GM12878 (cell line): ENCODE data around the gene LAMA5. TPM values are rescaled to one million over a fixed set of nuclear protein-coding genes. Genes with fewer than 3 reads are reported as not detected.
A peak's percentile ranks its signal among the peaks of the same experiment; 100 is the strongest.

Experiments used
- ATAC-seq: fragments of 200-7000 bp; cut with Tn5 transposase; 3 replicates; pipeline ENCODE4 v1.9.1; 2020; ENCODE audit warnings: mild to moderate bottlenecking, moderate library complexity
- BruUV-seq: library from RNA; stranded (reverse); fragments of 400-500 nt; replicated peaks from 2 replicates; lab custom pipeline; 2021; lab: Mats Ljungman, UMichigan
- CTCF ChIA-PET: fragments of 300-600 bp; sonication (Branson Sonifier 250); formaldehyde crosslinking; extraction: SDS; loops from one replicate; lab custom pipeline; 2021; ENCODE audit warnings: inconsistent platforms; lab: Yijun Ruan, JAX
- POLR2A ChIA-PET: fragments of 350-600 bp; formaldehyde crosslinking; extraction: SDS; loops from one replicate; lab custom pipeline; 2021; ENCODE audit warnings: inconsistent platforms; lab: Charles Lee
- RAD21 ChIA-PET: fragments of 300-600 bp; sonication (Branson Sonifier 250); formaldehyde crosslinking; loops from one replicate; lab custom pipeline; 2023; ENCODE audit warnings: antibody characterized with exemption; ENCODE audit not compliant: unreplicated experiment; lab: Charles Lee
- SMC1A ChIA-PET: fragments of 300-600 bp; sonication (Branson Sonifier 250); formaldehyde crosslinking; loops from one replicate; lab custom pipeline; 2023; ENCODE audit not compliant: unreplicated experiment, uncharacterized antibody; lab: Charles Lee
- DNase-seq: peaks from one replicate; pipeline ENCODE4 v3.0.0-alpha.2; 2011; ENCODE audit warnings: low read depth, low spot score
- FAIRE-seq: peaks from 3 replicates; lab custom pipeline; 2011; peaks lifted over from hg19 to GRCh38; lab: Jason Lieb, UNC
- H2AFZ ChIP-seq: 2 replicates; pipeline ENCODE4 v1.6.0; 2011; ENCODE audit warnings: low read depth, low read length, control low read depth; ENCODE audit not compliant: control insufficient read depth
- H3K27ac ChIP-seq: 2 replicates; pipeline ENCODE4 v1.5.1; 2011; ENCODE audit warnings: control low read depth; ENCODE audit not compliant: control insufficient read depth, insufficient read depth
- H3K27me3 ChIP-seq, 2 experiments: replicated peaks in 1 of 2; 2 replicates each; pipeline versions ENCODE4 v1.6.0 to v1.6.1; 2011; ENCODE audit warnings: low read length in 1 of 2; ENCODE audit not compliant: control insufficient read depth in 2 of 2, insufficient read depth in 2 of 2
- H3K36me3 ChIP-seq, 2 experiments: 2 replicates each; pipeline ENCODE4 v1.5.1; 2011; ENCODE audit warnings: low read length in 1 of 2; ENCODE audit not compliant: control insufficient read depth in 2 of 2, insufficient read depth in 2 of 2
- H3K4me1 ChIP-seq: 2 replicates; pipeline ENCODE4 v1.6.1; 2011; ENCODE audit warnings: mild to moderate bottlenecking, low read length, moderate library complexity, mixed read lengths; ENCODE audit not compliant: control insufficient read depth, insufficient read depth
- H3K4me2 ChIP-seq: 2 replicates; pipeline ENCODE4 v1.6.0; 2011; ENCODE audit warnings: control low read depth; ENCODE audit not compliant: control insufficient read depth, insufficient read depth
- H3K4me3 ChIP-seq: fragments of 200-600 bp; sonication (generic); 2 replicates; pipeline ENCODE4 v1.5.1; 2016
- H3K79me2 ChIP-seq: 2 replicates; pipeline ENCODE4 v1.6.0; 2011; ENCODE audit warnings: low read length; ENCODE audit not compliant: control insufficient read depth, insufficient read depth
- H3K9ac ChIP-seq: 2 replicates; pipeline ENCODE4 v1.8.0; 2011; ENCODE audit warnings: low read length, control low read depth, mixed read lengths; ENCODE audit not compliant: control insufficient read depth, insufficient read depth
- H3K9me3 ChIP-seq: replicated peaks from 3 replicates; pipeline ENCODE4 v1.5.1; 2011; ENCODE audit warnings: mild to moderate bottlenecking, low read length; ENCODE audit not compliant: control insufficient read depth, insufficient read depth
- H4K20me1 ChIP-seq: 2 replicates; pipeline ENCODE4 v1.6.0; 2011; ENCODE audit not compliant: control insufficient read depth, insufficient read depth
- BHLHE40 ChIP-seq, 2 experiments: fragments of 450-650 bp in 1 of 2; IDR thresholded peaks; 2 replicates each; pipeline ENCODE4 v1.6.1; 2011 to 2017; ENCODE audit warnings: low read depth in 2 of 2, borderline replicate concordance in 1 of 2, improper control_type of control experiment in 1 of 2, low read length in 1 of 2, mild to moderate bottlenecking in 1 of 2
- BRCA1 ChIP-seq: IDR thresholded peaks from 2 replicates; pipeline ENCODE4 v1.6.1; 2011; ENCODE audit warnings: low read depth, low read length, improper control_type of control experiment
- EGR1 ChIP-seq, 2 experiments: IDR thresholded peaks; 1 replicate in 1 of 2; 2 replicates in 1 of 2; pipeline ENCODE4 v1.6.1; 2011 to 2012; ENCODE audit warnings: low read depth in 2 of 2, low read length in 2 of 2, borderline replicate concordance in 1 of 2, mild to moderate bottlenecking in 1 of 2, moderate library complexity in 1 of 2
- HCFC1 ChIP-seq: fragments of 150-350 bp; IDR thresholded peaks from 2 replicates; pipeline ENCODE4 v1.6.1; 2014; ENCODE audit warnings: low read length
- MEF2B ChIP-seq: fragments of 450-650 bp; IDR thresholded peaks from 2 replicates; pipeline ENCODE4 v1.6.1; 2018; ENCODE audit warnings: mild to moderate bottlenecking, moderate library complexity; ENCODE audit not compliant: partially characterized antibody, poor library complexity, severe bottlenecking
- NR2C1 ChIP-seq: fragments of 450-650 bp; IDR thresholded peaks from 2 replicates; pipeline ENCODE4 v1.6.1; 2017; ENCODE audit warnings: antibody characterized with exemption, mild to moderate bottlenecking, moderate library complexity
- POU2F2 ChIP-seq: IDR thresholded peaks from 3 replicates; pipeline ENCODE4 v1.6.1; 2011; ENCODE audit warnings: low read depth, mild to moderate bottlenecking, low read length, borderline replicate concordance
- TCF3 ChIP-seq: IDR thresholded peaks from 2 replicates; pipeline ENCODE4 v1.6.1; 2012; ENCODE audit warnings: low read depth, mild to moderate bottlenecking, low read length, borderline replicate concordance; ENCODE audit not compliant: insufficient read depth
- TCF7 ChIP-seq: IDR thresholded peaks from 2 replicates; pipeline ENCODE4 v1.6.1; 2014; ENCODE audit warnings: antibody characterized with exemption, borderline replicate concordance
- WGBS: methylation state at CpG from one replicate; pipeline ENCODE4 v1.1.6; 2016; ENCODE audit warnings: low lambda C conversion rate; ENCODE audit not compliant: insufficient replicate concordance, insufficient coverage; ENCODE audit errors: missing lambda C conversion rate; 5-methylcytosine and 5-hydroxymethylcytosine counted together
- in situ Hi-C: fragments of 300-500 bp; cut with MboI; formaldehyde crosslinking; loops from 9 replicates; pipeline ENCODE4 v1.14.3; 2018; ENCODE audit warnings: mixed read lengths
- intact Hi-C: fragments of 100-400 bp; cut with micrococcal nuclease; formaldehyde crosslinking; loops from one replicate; pipeline ENCODE4 v1.14.2; 2022; ENCODE audit not compliant: unreplicated experiment
- polyA plus RNA-seq, 11 experiments: library from polyadenylated mRNA; depleted of rRNA in 4 of 11; unstranded in 6 of 11; stranded (reverse) in 5 of 11; fragments of >200 nt; fragmentation: Nextera tagmentation in 4 of 11; fragmentation: Illumina TruSeq in 1 of 11; extraction: Ambion mirVana in 4 of 11; extraction: Trizol in 1 of 11; gene quantifications; 1 replicate in 1 of 11; 2 replicates in 10 of 11; pipeline versions ENCODE4 v1.2.1 to v1.2.3, GENCODE V29; 2011 to 2016; ENCODE audit warnings: inconsistent platforms in 2 of 11, missing spikeins in 2 of 11, low read depth in 1 of 11
- total RNA-seq, 4 experiments: library from RNA; depleted of rRNA in 3 of 4; stranded (reverse); fragments of >200 nt in 3 of 4; fragmentation: Illumina TruSeq in 1 of 4; extraction: Trizol in 1 of 4; gene quantifications; 2 replicates each; pipeline versions ENCODE4 v1.2.1 to v1.2.3, GENCODE V29; 2013 to 2021
- TF ChIP-seq, protein P1 (sequence below): fragments of 450-650 bp; IDR thresholded peaks from 2 replicates; pipeline ENCODE4 v1.6.1; 2016; ENCODE audit warnings: mild to moderate bottlenecking
- TF ChIP-seq, protein P2 (sequence below): fragments of 450-650 bp; IDR thresholded peaks from 2 replicates; pipeline ENCODE4 v1.6.1; 2017; ENCODE audit warnings: mild to moderate bottlenecking, moderate library complexity

The LAMA5 gene
- total and polyA plus RNA-seq, 10 of the 15 experiments (the other 5 are each of a cell fraction or from before 2014, with no cell fraction given): 0.09 to 3.1 (median 1.6) TPM; not detected in 3

DNA sequence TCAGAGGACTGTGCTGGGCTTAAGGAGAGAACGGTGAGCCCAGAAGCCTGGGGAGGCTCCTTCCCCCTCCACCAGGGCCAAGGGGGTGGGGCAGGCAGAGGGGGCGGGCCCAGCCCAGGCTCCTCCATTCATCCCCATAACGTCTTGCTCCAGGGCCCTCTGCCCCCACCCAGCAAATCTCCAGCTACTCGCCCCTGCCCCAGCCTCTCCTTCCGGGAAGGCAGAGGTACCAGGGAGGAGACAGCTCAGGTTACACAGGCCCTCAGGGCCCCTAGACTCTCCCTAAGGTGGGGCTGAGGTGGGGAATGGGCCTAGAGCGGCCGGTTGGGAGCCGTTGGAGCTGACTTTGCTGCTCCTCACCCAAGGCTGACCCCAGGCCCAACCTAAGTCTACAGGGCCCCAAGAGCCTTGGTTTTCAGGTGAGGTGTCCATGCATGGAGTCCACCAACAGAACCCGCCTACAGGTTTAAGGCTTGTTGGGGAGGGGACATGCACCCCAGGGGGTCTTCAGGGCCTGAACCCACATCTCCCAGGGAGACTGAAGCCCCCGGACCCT is 1.2 kb downstream of the LAMA5 start:
- H3K9ac ChIP-seq: no peak overlapping the region
- no peaks in the 10 kb centered on the region for H3K79me2 ChIP-seq

DNA sequence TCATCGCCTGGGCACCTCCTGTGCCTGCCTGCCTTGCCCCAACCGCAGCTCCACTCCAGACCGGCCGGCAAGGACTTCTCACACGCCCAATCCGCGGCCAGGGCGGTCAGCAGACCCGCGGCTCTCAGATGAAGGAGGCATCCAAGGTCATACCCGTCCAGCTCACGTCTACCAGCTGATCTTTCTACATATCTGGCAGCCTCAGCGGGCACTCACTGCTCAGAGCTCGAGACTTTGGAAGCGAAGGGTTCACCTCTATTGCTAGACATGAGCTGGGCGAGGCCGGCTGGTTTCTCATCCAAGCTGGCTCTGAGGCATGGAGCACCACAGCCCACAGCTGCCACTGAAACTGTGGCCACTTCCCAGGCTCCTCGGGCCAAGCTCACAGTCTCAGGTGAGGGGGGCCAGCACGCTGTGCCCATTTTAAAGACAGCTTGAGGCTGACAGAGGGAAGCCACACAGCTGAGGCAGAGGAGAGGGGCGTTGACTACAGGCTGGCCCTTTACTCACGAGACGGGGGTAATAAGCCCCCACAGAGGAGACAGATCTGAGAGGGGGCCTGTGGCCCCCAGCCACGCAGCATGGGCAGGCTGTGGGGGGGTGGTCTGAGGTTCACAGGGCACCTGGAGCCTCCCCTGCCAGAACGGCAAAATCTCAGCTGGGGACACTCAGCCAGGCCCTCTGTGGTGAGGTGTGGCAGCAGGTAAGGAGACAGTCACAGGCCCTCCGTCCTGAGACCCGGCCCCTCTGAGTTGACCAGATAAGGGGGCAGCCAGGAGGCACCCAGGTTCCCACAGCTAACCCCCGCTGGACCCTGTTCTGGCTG is 2.0 kb downstream of the LAMA5 start:
- SMC1A ChIA-PET: no interaction called here
- H3K9ac ChIP-seq: no peak overlapping the region
- 62% methylated on average over 27 of the region's 27 CpGs for WGBS
- no peaks in the 10 kb centered on the region for H3K36me3 ChIP-seq
- H3K27ac ChIP-seq: no peak overlapping the region
- H4K20me1 ChIP-seq: no peaks in the 10 kb centered on the region
- H3K9me3 ChIP-seq: no peaks in the 10 kb centered on the region
- H3K4me3 ChIP-seq: no peak overlapping the region
- peaks cover 4 to 15% of the 10 kb centered on the region in 2 experiments for H3K27me3 ChIP-seq
- no peak for ATAC-seq
- BruUV-seq: no TSS peak
- H3K4me2 ChIP-seq: no peak overlapping the region
- H3K4me1 ChIP-seq: peaks cover 5% of the 10 kb centered on the region
- no peak for DNase-seq
- no peak for FAIRE-seq
- H2AFZ ChIP-seq: no peak overlapping the region
- POLR2A ChIA-PET: no interaction called here
- RAD21 ChIA-PET: no interaction called here
- H3K79me2 ChIP-seq: no peaks in the 10 kb centered on the region
- intact Hi-C loops (no loop called here), in situ Hi-C loops (no loop called here)
- CTCF ChIA-PET: interaction anchor here (0.7 to 1.6 kb wide), 3 partner anchors 28 to 64 kb away, joined by 3 to 4 read pairs (median 3); partner anchors contain the start of gene ADRM1
- TF ChIP-seq TCF7: no peak
- TF ChIP-seq POU2F2: no peak
- no peak for TF ChIP-seq EGR1 (IDR thresholded peaks at IDR 0.05; ENCODE audit: borderline replicate concordance in 1 of 2, low read depth in 2 of 2, low read length in 2 of 2)
- no peak for TF ChIP-seq TCF3
- TF ChIP-seq, protein P1, sequence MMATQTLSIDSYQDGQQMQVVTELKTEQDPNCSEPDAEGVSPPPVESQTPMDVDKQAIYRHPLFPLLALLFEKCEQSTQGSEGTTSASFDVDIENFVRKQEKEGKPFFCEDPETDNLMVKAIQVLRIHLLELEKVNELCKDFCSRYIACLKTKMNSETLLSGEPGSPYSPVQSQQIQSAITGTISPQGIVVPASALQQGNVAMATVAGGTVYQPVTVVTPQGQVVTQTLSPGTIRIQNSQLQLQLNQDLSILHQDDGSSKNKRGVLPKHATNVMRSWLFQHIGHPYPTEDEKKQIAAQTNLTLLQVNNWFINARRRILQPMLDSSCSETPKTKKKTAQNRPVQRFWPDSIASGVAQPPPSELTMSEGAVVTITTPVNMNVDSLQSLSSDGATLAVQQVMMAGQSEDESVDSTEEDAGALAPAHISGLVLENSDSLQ: no peak
- no peak for TF ChIP-seq NR2C1
- TF ChIP-seq, protein P2, sequence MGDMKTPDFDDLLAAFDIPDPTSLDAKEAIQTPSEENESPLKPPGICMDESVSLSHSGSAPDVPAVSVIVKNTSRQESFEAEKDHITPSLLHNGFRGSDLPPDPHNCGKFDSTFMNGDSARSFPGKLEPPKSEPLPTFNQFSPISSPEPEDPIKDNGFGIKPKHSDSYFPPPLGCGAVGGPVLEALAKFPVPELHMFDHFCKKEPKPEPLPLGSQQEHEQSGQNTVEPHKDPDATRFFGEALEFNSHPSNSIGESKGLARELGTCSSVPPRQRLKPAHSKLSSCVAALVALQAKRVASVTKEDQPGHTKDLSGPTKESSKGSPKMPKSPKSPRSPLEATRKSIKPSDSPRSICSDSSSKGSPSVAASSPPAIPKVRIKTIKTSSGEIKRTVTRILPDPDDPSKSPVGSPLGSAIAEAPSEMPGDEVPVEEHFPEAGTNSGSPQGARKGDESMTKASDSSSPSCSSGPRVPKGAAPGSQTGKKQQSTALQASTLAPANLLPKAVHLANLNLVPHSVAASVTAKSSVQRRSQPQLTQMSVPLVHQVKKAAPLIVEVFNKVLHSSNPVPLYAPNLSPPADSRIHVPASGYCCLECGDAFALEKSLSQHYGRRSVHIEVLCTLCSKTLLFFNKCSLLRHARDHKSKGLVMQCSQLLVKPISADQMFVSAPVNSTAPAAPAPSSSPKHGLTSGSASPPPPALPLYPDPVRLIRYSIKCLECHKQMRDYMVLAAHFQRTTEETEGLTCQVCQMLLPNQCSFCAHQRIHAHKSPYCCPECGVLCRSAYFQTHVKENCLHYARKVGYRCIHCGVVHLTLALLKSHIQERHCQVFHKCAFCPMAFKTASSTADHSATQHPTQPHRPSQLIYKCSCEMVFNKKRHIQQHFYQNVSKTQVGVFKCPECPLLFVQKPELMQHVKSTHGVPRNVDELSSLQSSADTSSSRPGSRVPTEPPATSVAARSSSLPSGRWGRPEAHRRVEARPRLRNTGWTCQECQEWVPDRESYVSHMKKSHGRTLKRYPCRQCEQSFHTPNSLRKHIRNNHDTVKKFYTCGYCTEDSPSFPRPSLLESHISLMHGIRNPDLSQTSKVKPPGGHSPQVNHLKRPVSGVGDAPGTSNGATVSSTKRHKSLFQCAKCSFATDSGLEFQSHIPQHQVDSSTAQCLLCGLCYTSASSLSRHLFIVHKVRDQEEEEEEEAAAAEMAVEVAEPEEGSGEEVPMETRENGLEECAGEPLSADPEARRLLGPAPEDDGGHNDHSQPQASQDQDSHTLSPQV: no peak

More for the DNA sequence above, 1.2 kb downstream of the LAMA5 start:
- in situ Hi-C loops: no loop called here
- H3K4me1 ChIP-seq: peaks cover 5% of the 10 kb centered on the region
- H3K27ac ChIP-seq: no peak overlapping the region
- no peak for TF ChIP-seq MEF2B
- TF ChIP-seq BHLHE40 (IDR thresholded peaks at IDR 0.05; ENCODE audit: borderline replicate concordance in 1 of 2, low read depth in 2 of 2, low read length in 1 of 2): no peak
- TF ChIP-seq HCFC1: no peak
- TF ChIP-seq BRCA1: no peak
- intact Hi-C loops: no loop called here
- H3K4me3 ChIP-seq: no peak overlapping the region; the same call in 1 of the 2 replicates
- H4K20me1 ChIP-seq: no peaks in the 10 kb centered on the region
- SMC1A ChIA-PET: no interaction called here
- H3K4me2 ChIP-seq: no peak overlapping the region
- H3K36me3 ChIP-seq: no peaks in the 10 kb centered on the region
- FAIRE-seq: no peak
- POLR2A ChIA-PET: no interaction called here
- RAD21 ChIA-PET: no interaction called here
- BruUV-seq: no TSS peak
- WGBS: 45% methylated on average over 8 of the region's 10 CpGs
- CTCF ChIA-PET: interaction anchor here (1.1 kb wide), 1 partner anchor 64 kb away, joined by 4 read pairs; the partner anchor contains the start of gene ADRM1
- no peaks in the 10 kb centered on the region for H3K9me3 ChIP-seq
- peak; percentile 13; the same call in 2 of the 3 replicates for ATAC-seq
- no peak overlapping the region for H2AFZ ChIP-seq
- H3K27me3 ChIP-seq: peaks cover 4 to 15% of the 10 kb centered on the region in 2 experiments
- DNase-seq: no peak
